ENCODE results near the gene UNC45A. TPM values are rescaled to one million over a fixed set of nuclear protein-coding genes. Genes with fewer than 3 reads are reported as not detected.

The UNC45A gene
- total RNA-seq, 1 experiment from 2014 or later: 101 TPM

DNA sequence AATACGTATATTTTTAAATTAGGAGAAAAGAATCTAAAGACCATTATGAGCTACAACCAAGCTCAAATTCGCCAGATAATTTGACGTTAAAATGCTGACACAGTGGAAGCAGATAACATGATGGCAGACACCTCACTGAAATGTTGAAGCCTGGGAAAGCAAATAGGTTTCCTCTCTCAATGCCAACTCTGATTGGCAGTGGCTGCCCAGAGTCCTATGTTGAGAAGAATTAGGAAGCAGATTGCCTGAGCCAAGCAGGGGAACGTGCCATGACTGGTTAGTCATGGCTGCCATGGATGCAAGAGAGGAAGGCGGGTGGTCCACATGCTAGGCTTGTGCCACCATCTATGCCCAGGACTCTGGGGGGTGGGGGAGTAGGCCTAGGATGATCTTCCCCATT, 3.2 kb downstream of the UNC45A start:
- ChIA-PET POLR2A (no interaction called here), CTCF (interaction anchor here (7.7 kb wide), 1 partner anchor 18 kb away, joined by 264 read pairs; the partner anchor contains the start of gene RCCD1)
- Mint-ChIP-seq H3K4me1 (peaks cover 15% of the 10 kb centered on the region), H3K36me3 (peaks cover 46% of the 10 kb centered on the region), H3K9me3 (no peaks in the 10 kb centered on the region), H3K27ac (no peak overlapping the region), H3K4me3 (no peak overlapping the region), H3K27me3 (ENCODE audit: low read depth) (peaks cover 7% of the 10 kb centered on the region)
- DNase-seq (ENCODE audit: low spot score) (no peak), ATAC-seq (no peak)
- TF ChIP-seq GRHL2 (CRISPR knock-in tag; IDR thresholded peaks at IDR 0.05; ENCODE audit: insufficient replicate concordance, severe bottlenecking): no peak
- TF ChIP-seq JAZF1 (CRISPR knock-in tag; IDR thresholded peaks at IDR 0.05): no peak
- TF ChIP-seq ZNF219 (CRISPR knock-in tag; IDR thresholded peaks at IDR 0.05; ENCODE audit: borderline replicate concordance): no peak
- TF ChIP-seq MYBL2 (CRISPR knock-in tag; IDR thresholded peaks at IDR 0.05): no peak
- TF ChIP-seq CBFB (CRISPR knock-in tag; IDR thresholded peaks at IDR 0.05; ENCODE audit: low read depth): no peak
- no peak for TF ChIP-seq ZNF671 (CRISPR knock-in tag; IDR thresholded peaks at IDR 0.05)
- TF ChIP-seq NFYB (CRISPR knock-in tag; conservative IDR thresholded peaks at IDR 0.05; ENCODE audit: low read depth): no peak
- no peak for TF ChIP-seq TCF7 (CRISPR knock-in tag; IDR thresholded peaks at IDR 0.05; ENCODE audit: low read depth)
- no peak for TF ChIP-seq ZNF121 (CRISPR knock-in tag; IDR thresholded peaks at IDR 0.05)
- no peak for TF ChIP-seq E2F1 (CRISPR knock-in tag; IDR thresholded peaks at IDR 0.05)
- TF ChIP-seq ZNF396 (CRISPR knock-in tag; IDR thresholded peaks at IDR 0.05; ENCODE audit: borderline replicate concordance): no peak
- TF ChIP-seq, protein P1, sequence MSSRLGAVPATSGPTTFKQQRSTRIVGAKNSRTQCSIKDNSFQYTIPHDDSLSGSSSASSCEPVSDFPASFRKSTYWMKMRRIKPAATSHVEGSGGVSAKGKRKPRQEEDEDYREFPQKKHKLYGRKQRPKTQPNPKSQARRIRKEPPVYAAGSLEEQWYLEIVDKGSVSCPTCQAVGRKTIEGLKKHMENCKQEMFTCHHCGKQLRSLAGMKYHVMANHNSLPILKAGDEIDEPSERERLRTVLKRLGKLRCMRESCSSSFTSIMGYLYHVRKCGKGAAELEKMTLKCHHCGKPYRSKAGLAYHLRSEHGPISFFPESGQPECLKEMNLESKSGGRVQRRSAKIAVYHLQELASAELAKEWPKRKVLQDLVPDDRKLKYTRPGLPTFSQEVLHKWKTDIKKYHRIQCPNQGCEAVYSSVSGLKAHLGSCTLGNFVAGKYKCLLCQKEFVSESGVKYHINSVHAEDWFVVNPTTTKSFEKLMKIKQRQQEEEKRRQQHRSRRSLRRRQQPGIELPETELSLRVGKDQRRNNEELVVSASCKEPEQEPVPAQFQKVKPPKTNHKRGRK (CRISPR knock-in tag; IDR thresholded peaks at IDR 0.05; ENCODE audit: borderline replicate concordance): no peak
- TF ChIP-seq NFATC4 (CRISPR knock-in tag; IDR thresholded peaks at IDR 0.05): no peak
- TF ChIP-seq EMX1 (CRISPR knock-in tag; IDR thresholded peaks at IDR 0.05): no peak
- TF ChIP-seq SOX15 (CRISPR knock-in tag; IDR thresholded peaks at IDR 0.05): no peak
- TF ChIP-seq ZNF317 (CRISPR knock-in tag; IDR thresholded peaks at IDR 0.05; ENCODE audit: borderline replicate concordance, low read depth): no peak
- no peak for TF ChIP-seq SMAD3 (CRISPR knock-in tag; IDR thresholded peaks at IDR 0.05; ENCODE audit: borderline replicate concordance)
- TF ChIP-seq, protein P2, sequence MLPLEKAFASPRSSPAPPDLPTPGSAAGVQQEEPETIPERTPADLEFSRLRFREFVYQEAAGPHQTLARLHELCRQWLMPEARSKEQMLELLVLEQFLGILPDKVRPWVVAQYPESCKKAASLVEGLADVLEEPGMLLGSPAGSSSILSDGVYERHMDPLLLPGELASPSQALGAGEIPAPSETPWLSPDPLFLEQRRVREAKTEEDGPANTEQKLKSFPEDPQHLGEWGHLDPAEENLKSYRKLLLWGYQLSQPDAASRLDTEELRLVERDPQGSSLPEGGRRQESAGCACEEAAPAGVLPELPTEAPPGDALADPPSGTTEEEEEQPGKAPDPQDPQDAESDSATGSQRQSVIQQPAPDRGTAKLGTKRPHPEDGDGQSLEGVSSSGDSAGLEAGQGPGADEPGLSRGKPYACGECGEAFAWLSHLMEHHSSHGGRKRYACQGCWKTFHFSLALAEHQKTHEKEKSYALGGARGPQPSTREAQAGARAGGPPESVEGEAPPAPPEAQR (CRISPR knock-in tag; IDR thresholded peaks at IDR 0.05): no peak

DNA sequence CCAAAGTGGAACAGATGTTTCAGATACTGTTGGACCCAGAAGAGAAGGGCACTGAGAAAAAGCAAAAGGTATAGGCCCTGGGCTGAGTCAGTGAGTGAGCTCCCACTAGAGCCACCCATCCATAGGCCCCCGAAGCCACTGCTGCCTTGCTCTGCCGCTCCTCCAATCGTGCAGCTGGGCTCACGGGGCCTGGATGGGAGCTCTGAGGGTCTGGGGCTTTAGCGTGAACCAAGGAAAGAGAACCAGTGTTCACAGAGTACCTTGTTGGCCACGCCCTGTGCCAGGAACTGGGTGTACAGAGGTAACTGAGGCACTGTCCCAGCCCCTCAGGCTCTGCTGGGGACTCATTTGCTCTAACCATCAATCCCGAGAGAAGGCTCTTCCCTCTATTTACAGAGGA, 4.7 kb downstream of the UNC45A start:
- H3K4me1 Mint-ChIP-seq: peaks cover 10% of the 10 kb centered on the region
- CTCF ChIA-PET: interaction anchor here (1.2 to 1.6 kb wide), 2 partner anchors 17 to 93 kb away, joined by 5 read pairs; no protein-coding TSS in a partner anchor
- ATAC-seq (no peak), DNase-seq (ENCODE audit: low spot score) (no peak)
- peaks cover 58% of the 10 kb centered on the region for H3K36me3 Mint-ChIP-seq
- POLR2A ChIA-PET: no interaction called here
- no peak overlapping the region for H3K27ac Mint-ChIP-seq
- H3K4me3 Mint-ChIP-seq: no peak overlapping the region
- no peaks in the 10 kb centered on the region for H3K27me3 Mint-ChIP-seq (ENCODE audit: low read depth)
- H3K9me3 Mint-ChIP-seq: no peaks in the 10 kb centered on the region
- no peak for TF ChIP-seq CREB1 (CRISPR knock-in tag; IDR thresholded peaks at IDR 0.05)
- no peak for TF ChIP-seq NR1H2 (CRISPR knock-in tag; IDR thresholded peaks at IDR 0.05)
- no peak for TF ChIP-seq ZNF416 (CRISPR knock-in tag; IDR thresholded peaks at IDR 0.05)
- TF ChIP-seq NR3C1 (CRISPR knock-in tag; conservative IDR thresholded peaks at IDR 0.05; ENCODE audit: low read depth): no peak
- TF ChIP-seq JUN (CRISPR knock-in tag; IDR thresholded peaks at IDR 0.05): no peak
- TF ChIP-seq TEAD4 (CRISPR knock-in tag; IDR thresholded peaks at IDR 0.05): no peak
- no peak for TF ChIP-seq RORB (CRISPR knock-in tag; IDR thresholded peaks at IDR 0.05)
- TF ChIP-seq MYBL2 (CRISPR knock-in tag; IDR thresholded peaks at IDR 0.05): no peak
- TF ChIP-seq, protein P3, sequence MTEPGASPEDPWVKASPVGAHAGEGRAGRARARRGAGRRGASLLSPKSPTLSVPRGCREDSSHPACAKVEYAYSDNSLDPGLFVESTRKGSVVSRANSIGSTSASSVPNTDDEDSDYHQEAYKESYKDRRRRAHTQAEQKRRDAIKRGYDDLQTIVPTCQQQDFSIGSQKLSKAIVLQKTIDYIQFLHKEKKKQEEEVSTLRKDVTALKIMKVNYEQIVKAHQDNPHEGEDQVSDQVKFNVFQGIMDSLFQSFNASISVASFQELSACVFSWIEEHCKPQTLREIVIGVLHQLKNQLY (CRISPR knock-in tag; IDR thresholded peaks at IDR 0.05): no peak
- TF ChIP-seq, protein P1 (CRISPR knock-in tag; IDR thresholded peaks at IDR 0.05; ENCODE audit: borderline replicate concordance): no peak
- no peak for TF ChIP-seq SOX15 (CRISPR knock-in tag; IDR thresholded peaks at IDR 0.05)
- TF ChIP-seq, protein P4, sequence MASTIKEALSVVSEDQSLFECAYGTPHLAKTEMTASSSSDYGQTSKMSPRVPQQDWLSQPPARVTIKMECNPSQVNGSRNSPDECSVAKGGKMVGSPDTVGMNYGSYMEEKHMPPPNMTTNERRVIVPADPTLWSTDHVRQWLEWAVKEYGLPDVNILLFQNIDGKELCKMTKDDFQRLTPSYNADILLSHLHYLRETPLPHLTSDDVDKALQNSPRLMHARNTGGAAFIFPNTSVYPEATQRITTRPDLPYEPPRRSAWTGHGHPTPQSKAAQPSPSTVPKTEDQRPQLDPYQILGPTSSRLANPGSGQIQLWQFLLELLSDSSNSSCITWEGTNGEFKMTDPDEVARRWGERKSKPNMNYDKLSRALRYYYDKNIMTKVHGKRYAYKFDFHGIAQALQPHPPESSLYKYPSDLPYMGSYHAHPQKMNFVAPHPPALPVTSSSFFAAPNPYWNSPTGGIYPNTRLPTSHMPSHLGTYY (CRISPR knock-in tag; IDR thresholded peaks at IDR 0.05): no peak

Data from WTC11 (cell line).